Measurements from ENCODE around the gene RAPGEF5.

DNA sequence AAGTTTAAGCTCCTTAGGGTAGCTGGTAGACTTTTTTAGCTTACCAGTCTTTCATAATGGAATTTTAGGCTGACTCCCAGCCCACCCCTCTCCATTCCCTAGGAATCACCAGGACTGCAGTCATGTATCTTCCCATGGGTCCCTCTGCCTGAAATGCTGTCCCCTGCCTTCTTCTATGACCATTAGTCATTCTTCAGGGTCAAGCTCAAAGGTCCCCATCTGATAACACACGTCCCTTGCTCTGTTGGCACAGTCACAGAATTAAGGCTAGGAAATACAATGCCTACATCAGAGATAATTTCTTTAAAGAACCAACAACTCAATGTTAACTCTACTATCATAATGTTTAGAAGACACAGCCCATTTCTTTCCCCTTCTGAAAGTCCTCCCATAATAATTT is 140.6 kb downstream of the RAPGEF5 start:
- TF ChIP-seq, protein P1, sequence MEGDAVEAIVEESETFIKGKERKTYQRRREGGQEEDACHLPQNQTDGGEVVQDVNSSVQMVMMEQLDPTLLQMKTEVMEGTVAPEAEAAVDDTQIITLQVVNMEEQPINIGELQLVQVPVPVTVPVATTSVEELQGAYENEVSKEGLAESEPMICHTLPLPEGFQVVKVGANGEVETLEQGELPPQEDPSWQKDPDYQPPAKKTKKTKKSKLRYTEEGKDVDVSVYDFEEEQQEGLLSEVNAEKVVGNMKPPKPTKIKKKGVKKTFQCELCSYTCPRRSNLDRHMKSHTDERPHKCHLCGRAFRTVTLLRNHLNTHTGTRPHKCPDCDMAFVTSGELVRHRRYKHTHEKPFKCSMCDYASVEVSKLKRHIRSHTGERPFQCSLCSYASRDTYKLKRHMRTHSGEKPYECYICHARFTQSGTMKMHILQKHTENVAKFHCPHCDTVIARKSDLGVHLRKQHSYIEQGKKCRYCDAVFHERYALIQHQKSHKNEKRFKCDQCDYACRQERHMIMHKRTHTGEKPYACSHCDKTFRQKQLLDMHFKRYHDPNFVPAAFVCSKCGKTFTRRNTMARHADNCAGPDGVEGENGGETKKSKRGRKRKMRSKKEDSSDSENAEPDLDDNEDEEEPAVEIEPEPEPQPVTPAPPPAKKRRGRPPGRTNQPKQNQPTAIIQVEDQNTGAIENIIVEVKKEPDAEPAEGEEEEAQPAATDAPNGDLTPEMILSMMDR (conservative IDR thresholded peaks at IDR 0.05; ENCODE audit: low read depth, low read length), result no peak
- TF ChIP-seq EZH2 (IDR thresholded peaks at IDR 0.05; ENCODE audit: low read length, unreplicated experiment) (no peak), EZH2phosphoT487 (IDR thresholded peaks at IDR 0.05; ENCODE audit: borderline replicate concordance, low read length) (no peak)

Measured in PC-3 (cell line).